Measurements from ENCODE around the gene ERLIN1.
A peak's percentile ranks its signal among the peaks of the same experiment; 100 is the strongest.

ERLIN1 gene

GRCh38 chr10:100186253-100187212 is 704 bp upstream of the ERLIN1 start:
- Histone ChIP-seq H3K4me3 (ENCODE audit: low read length) (peak overlapping the region; percentile 87), H3K27me3 (ENCODE audit: insufficient read depth, low read length) (no peaks in the 10 kb centered on the region), H3K36me3 (ENCODE audit: insufficient read depth, low read depth, low read length) (peaks cover 51% of the 10 kb centered on the region), H3K9ac (ENCODE audit: low read depth, low read length) (peak overlapping the region; percentile 89), H3K27ac (ENCODE audit: low read length) (peak overlapping the region; percentile 49), H3K9me3 (ENCODE audit: insufficient read depth, low read depth, low read length) (no peaks in the 10 kb centered on the region), H3K4me1 (ENCODE audit: insufficient read depth, low read length) (peaks cover 5% of the 10 kb centered on the region; the same call in 1 of the 2 replicates)

GRCh38 chr10:100184840-100185239 is 989 bp downstream of the ERLIN1 start:
- Histone ChIP-seq H3K9ac (ENCODE audit: low read depth, low read length) (peak overlapping the region; percentile 89), H3K27me3 (ENCODE audit: insufficient read depth, low read length) (no peaks in the 10 kb centered on the region), H3K27ac (ENCODE audit: low read length) (no peak overlapping the region), H3K4me3 (ENCODE audit: low read length) (peak overlapping the region; percentile 87), H3K9me3 (ENCODE audit: insufficient read depth, low read depth, low read length) (no peaks in the 10 kb centered on the region), H3K36me3 (ENCODE audit: insufficient read depth, low read depth, low read length) (peaks cover 50% of the 10 kb centered on the region), H3K4me1 (ENCODE audit: insufficient read depth, low read length) (peaks cover 5% of the 10 kb centered on the region; the same call in 1 of the 2 replicates)

DNA sequence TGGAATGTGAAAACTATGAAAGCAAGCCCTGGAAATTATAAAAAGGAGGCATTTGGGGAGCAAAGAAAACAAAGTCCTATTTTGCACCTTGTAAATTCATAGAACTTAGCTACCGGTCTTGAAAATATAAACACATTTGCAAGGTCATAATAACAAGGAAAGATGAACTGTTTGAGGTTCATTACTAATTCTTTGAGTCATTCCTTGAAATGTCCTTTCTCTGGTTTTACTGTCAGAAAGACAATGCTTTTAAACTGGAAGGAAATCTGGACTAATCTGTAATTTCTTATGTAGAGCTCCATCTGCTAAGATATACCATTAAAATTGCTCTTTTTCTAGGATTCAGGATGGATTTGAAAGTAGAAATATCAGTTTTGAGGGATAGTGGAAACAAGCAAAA is 1.4 kb downstream of the ERLIN1 start:
- Histone ChIP-seq H3K9ac (ENCODE audit: low read depth, low read length) (peak overlapping the region; percentile 89; the same call in 1 of the 2 replicates), H3K4me1 (ENCODE audit: insufficient read depth, low read length) (peaks cover 5% of the 10 kb centered on the region; the same call in 1 of the 2 replicates), H3K27me3 (ENCODE audit: insufficient read depth, low read length) (no peaks in the 10 kb centered on the region), H3K27ac (ENCODE audit: low read length) (no peak overlapping the region), H3K9me3 (ENCODE audit: insufficient read depth, low read depth, low read length) (no peaks in the 10 kb centered on the region), H3K36me3 (ENCODE audit: insufficient read depth, low read depth, low read length) (peaks cover 46% of the 10 kb centered on the region), H3K4me3 (ENCODE audit: low read length) (peak overlapping the region; percentile 87)

DNA sequence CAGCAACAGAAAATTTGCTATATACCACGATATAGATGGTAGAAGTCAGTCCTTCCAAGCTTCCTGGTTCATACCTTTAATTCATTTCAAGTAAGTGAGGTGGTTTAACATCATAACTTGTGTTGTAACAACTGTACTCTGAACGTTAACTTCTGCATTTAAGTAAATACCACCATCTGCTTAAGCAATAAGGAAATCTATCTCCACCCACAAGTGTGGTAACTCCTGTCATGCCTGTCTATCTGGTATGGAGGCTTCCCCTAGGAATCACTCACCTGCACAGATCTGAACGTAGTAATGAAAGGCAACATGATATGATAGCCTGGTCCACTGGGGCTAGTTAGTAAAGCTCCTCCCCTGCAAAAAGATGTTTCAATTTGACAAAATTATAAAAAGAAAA is 2.3 kb downstream of the ERLIN1 start:
- no peak overlapping the region for H3K9ac ChIP-seq (ENCODE audit: low read depth, low read length)
- peaks cover 45% of the 10 kb centered on the region for H3K36me3 ChIP-seq (ENCODE audit: insufficient read depth, low read depth, low read length)
- no peak overlapping the region for H3K27ac ChIP-seq (ENCODE audit: low read length)
- H3K4me3 ChIP-seq (ENCODE audit: low read length) = no peak overlapping the region
- H3K9me3 ChIP-seq (ENCODE audit: insufficient read depth, low read depth, low read length) = no peaks in the 10 kb centered on the region
- peaks cover 5% of the 10 kb centered on the region; the same call in 1 of the 2 replicates for H3K4me1 ChIP-seq (ENCODE audit: insufficient read depth, low read length)
- no peaks in the 10 kb centered on the region for H3K27me3 ChIP-seq (ENCODE audit: insufficient read depth, low read length)

DNA sequence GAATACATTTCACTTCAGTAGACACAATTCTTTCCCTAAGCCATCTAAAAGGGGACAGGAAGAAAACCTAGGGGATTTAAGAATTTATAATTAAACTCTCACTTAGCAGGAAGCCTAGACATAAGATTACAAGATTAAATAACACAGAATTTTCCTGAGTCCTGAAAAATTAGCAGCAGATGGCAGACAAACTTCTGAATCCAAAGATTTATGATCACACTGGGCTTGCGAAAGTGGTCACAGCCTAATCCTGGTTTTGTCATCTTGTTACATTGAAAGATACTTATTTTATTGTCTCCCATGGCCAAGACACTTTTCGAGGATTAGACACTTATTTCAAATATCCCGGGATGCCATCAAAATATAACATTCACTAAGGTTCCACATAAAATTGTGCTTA is 2.9 kb downstream of the ERLIN1 start:
- H3K4me3 ChIP-seq (ENCODE audit: low read length) = no peak overlapping the region
- no peak overlapping the region for H3K27ac ChIP-seq (ENCODE audit: low read length)
- H3K9me3 ChIP-seq (ENCODE audit: insufficient read depth, low read depth, low read length) = no peaks in the 10 kb centered on the region
- H3K27me3 ChIP-seq (ENCODE audit: insufficient read depth, low read length) = no peaks in the 10 kb centered on the region
- peaks cover 5% of the 10 kb centered on the region; the same call in 1 of the 2 replicates for H3K4me1 ChIP-seq (ENCODE audit: insufficient read depth, low read length)
- peaks cover 49% of the 10 kb centered on the region for H3K36me3 ChIP-seq (ENCODE audit: insufficient read depth, low read depth, low read length)
- H3K9ac ChIP-seq (ENCODE audit: low read depth, low read length) = no peak overlapping the region

GRCh38 chr10:100182281-100182680 is 3.5 kb downstream of the ERLIN1 start:
- Histone ChIP-seq H3K9ac (ENCODE audit: low read depth, low read length) (no peak overlapping the region), H3K27ac (ENCODE audit: low read length) (no peak overlapping the region), H3K4me3 (ENCODE audit: low read length) (no peak overlapping the region), H3K36me3 (ENCODE audit: insufficient read depth, low read depth, low read length) (peaks cover 55% of the 10 kb centered on the region), H3K4me1 (ENCODE audit: insufficient read depth, low read length) (peaks cover 5% of the 10 kb centered on the region; the same call in 1 of the 2 replicates), H3K9me3 (ENCODE audit: insufficient read depth, low read depth, low read length) (no peaks in the 10 kb centered on the region), H3K27me3 (ENCODE audit: insufficient read depth, low read length) (no peaks in the 10 kb centered on the region)

GRCh38 chr10:100175875-100176274 is 10.0 kb downstream of the ERLIN1 start:
- no peak overlapping the region for H3K9ac ChIP-seq (ENCODE audit: low read depth, low read length)
- no peaks in the 10 kb centered on the region for H3K9me3 ChIP-seq (ENCODE audit: insufficient read depth, low read depth, low read length)
- no peak overlapping the region for H3K4me3 ChIP-seq (ENCODE audit: low read length)
- peaks cover 88% of the 10 kb centered on the region for H3K36me3 ChIP-seq (ENCODE audit: insufficient read depth, low read depth, low read length)
- no peaks in the 10 kb centered on the region for H3K4me1 ChIP-seq (ENCODE audit: insufficient read depth, low read length)
- H3K27me3 ChIP-seq (ENCODE audit: insufficient read depth, low read length) = no peaks in the 10 kb centered on the region
- no peak overlapping the region for H3K27ac ChIP-seq (ENCODE audit: low read length)

- Histone ChIP-seq H3K27me3 (ENCODE audit: insufficient read depth, low read length) (no peaks in the 10 kb centered on the region), H3K9ac (ENCODE audit: low read depth, low read length) (no peak overlapping the region), H3K27ac (ENCODE audit: low read length) (no peak overlapping the region), H3K4me1 (ENCODE audit: insufficient read depth, low read length) (no peaks in the 10 kb centered on the region), H3K36me3 (ENCODE audit: insufficient read depth, low read depth, low read length) (peaks cover 79% of the 10 kb centered on the region), H3K9me3 (ENCODE audit: insufficient read depth, low read depth, low read length) (no peaks in the 10 kb centered on the region), H3K4me3 (ENCODE audit: low read length) (no peak overlapping the region)
Measured at GRCh38 chr10:100174699-100175677, 10.8 kb downstream of the ERLIN1 start.

DNA sequence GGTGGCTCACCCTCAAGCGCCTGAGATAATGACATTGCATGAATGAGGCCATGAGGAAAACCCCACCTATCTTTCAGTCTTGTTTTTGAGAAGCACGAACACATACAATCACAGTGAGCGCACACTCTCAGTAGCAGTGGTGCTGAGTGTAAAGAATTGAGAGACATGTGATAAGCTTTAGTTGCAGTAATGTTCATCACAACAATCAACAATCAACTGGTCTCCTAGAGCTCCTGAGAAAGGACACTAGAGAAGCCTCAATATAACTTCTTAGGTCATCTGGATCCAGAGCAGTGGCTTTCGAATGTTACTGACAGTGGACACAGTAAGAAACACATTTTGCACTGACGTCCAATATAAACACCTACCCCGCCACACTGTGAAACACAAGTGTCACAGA is 12.8 kb downstream of the ERLIN1 start:
- H3K27me3 ChIP-seq (ENCODE audit: insufficient read depth, low read length) = no peaks in the 10 kb centered on the region
- H3K9me3 ChIP-seq (ENCODE audit: insufficient read depth, low read depth, low read length) = no peaks in the 10 kb centered on the region
- no peaks in the 10 kb centered on the region for H3K4me1 ChIP-seq (ENCODE audit: insufficient read depth, low read length)
- H3K36me3 ChIP-seq (ENCODE audit: insufficient read depth, low read depth, low read length) = peaks cover 77% of the 10 kb centered on the region
- H3K4me3 ChIP-seq (ENCODE audit: low read length) = no peak overlapping the region
- no peak overlapping the region for H3K9ac ChIP-seq (ENCODE audit: low read depth, low read length)
- H3K27ac ChIP-seq (ENCODE audit: low read length) = no peak overlapping the region

DNA sequence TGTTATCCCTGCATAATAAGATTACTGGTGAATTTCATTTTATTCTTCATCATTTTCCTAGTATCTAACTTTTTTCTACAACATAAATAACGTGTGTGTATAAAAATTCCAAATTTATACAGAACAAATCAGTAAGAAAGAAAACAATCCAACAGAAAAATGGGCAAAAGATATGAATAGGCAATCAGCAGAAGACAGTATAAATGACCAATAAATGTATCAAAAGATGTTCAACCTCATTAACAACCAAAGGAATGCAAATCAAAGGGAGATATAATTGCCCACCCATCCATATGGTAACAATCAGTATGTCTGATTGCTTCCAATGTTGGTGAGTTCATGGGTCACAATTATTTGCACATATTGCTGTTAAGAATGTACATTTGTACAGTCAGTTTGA is 13.5 kb downstream of the ERLIN1 start:
- Histone ChIP-seq H3K9me3 (ENCODE audit: insufficient read depth, low read depth, low read length) (no peaks in the 10 kb centered on the region), H3K4me1 (ENCODE audit: insufficient read depth, low read length) (no peaks in the 10 kb centered on the region), H3K27ac (ENCODE audit: low read length) (no peak overlapping the region), H3K4me3 (ENCODE audit: low read length) (no peak overlapping the region), H3K36me3 (ENCODE audit: insufficient read depth, low read depth, low read length) (peaks cover 75% of the 10 kb centered on the region), H3K9ac (ENCODE audit: low read depth, low read length) (no peak overlapping the region), H3K27me3 (ENCODE audit: insufficient read depth, low read length) (no peaks in the 10 kb centered on the region)

DNA sequence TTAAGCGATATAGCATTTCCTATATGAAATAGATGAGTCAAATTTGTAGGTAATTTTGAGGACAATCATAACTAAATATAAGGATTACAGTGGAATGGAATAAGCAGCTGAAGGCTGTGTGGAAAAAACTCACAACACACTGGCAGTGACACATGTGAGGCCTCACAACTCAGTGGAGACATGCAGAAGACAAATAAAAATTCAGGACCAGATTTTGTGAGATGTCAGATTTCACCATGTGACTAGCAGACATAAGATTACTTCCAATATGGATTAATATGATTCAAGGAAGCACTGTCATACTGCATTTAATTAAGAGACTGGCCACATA is 17.6 kb downstream of the ERLIN1 start:
- H3K9me3 ChIP-seq (ENCODE audit: insufficient read depth, low read depth, low read length) = no peaks in the 10 kb centered on the region
- H3K9ac ChIP-seq (ENCODE audit: low read depth, low read length) = no peak overlapping the region
- no peak overlapping the region for H3K4me3 ChIP-seq (ENCODE audit: low read length)
- no peaks in the 10 kb centered on the region for H3K27me3 ChIP-seq (ENCODE audit: insufficient read depth, low read length)
- no peaks in the 10 kb centered on the region for H3K4me1 ChIP-seq (ENCODE audit: insufficient read depth, low read length)
- H3K36me3 ChIP-seq (ENCODE audit: insufficient read depth, low read depth, low read length) = peaks cover 54% of the 10 kb centered on the region
- H3K27ac ChIP-seq (ENCODE audit: low read length) = no peak overlapping the region

All from iPS-20b (cell line).